ENCODE results near the gene DUS3L.

The DUS3L gene, protein sequence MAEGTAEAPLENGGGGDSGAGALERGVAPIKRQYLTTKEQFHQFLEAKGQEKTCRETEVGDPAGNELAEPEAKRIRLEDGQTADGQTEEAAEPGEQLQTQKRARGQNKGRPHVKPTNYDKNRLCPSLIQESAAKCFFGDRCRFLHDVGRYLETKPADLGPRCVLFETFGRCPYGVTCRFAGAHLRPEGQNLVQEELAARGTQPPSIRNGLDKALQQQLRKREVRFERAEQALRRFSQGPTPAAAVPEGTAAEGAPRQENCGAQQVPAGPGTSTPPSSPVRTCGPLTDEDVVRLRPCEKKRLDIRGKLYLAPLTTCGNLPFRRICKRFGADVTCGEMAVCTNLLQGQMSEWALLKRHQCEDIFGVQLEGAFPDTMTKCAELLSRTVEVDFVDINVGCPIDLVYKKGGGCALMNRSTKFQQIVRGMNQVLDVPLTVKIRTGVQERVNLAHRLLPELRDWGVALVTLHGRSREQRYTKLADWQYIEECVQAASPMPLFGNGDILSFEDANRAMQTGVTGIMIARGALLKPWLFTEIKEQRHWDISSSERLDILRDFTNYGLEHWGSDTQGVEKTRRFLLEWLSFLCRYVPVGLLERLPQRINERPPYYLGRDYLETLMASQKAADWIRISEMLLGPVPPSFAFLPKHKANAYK
- long read RNA-seq, donor 1, partial matches to known transcripts: 0 of 4 reads
- long read RNA-seq, donor 1, other reads (novel, unspliced or antisense): 0 of 4 reads
- long read RNA-seq, donor 2, partial matches to known transcripts: 0 of 4 reads
- long read RNA-seq, donor 2, other reads (novel, unspliced or antisense): 0 of 4 reads
- long read RNA-seq, donor 3: 0 reads
- long read RNA-seq, donor 4, partial matches to known transcripts: 0 of 5 reads
- long read RNA-seq, donor 4, other reads (novel, unspliced or antisense): 0 of 5 reads
- long read RNA-seq, donor 5, transcript DUS3L-201 (13 exons, 2,113 nt): major isoform, 7 of 7 reads
- long read RNA-seq, donor 5, partial matches to known transcripts: 0 of 7 reads
- long read RNA-seq, donor 5, other reads (novel, unspliced or antisense): 0 of 7 reads
- long read RNA-seq, donor 6, partial matches to known transcripts: 0 of 2 reads
- long read RNA-seq, donor 6, other reads (novel, unspliced or antisense): 0 of 2 reads
- long read RNA-seq, donor 7: 0 reads
- long read RNA-seq, donor 8, transcript DUS3L-201 (13 exons, 2,113 nt): major isoform, 7 of 8 reads
- long read RNA-seq, donor 8, partial matches to known transcripts: 0 of 8 reads
- long read RNA-seq, donor 8, other reads (novel, unspliced or antisense): 0 of 8 reads

DNA sequence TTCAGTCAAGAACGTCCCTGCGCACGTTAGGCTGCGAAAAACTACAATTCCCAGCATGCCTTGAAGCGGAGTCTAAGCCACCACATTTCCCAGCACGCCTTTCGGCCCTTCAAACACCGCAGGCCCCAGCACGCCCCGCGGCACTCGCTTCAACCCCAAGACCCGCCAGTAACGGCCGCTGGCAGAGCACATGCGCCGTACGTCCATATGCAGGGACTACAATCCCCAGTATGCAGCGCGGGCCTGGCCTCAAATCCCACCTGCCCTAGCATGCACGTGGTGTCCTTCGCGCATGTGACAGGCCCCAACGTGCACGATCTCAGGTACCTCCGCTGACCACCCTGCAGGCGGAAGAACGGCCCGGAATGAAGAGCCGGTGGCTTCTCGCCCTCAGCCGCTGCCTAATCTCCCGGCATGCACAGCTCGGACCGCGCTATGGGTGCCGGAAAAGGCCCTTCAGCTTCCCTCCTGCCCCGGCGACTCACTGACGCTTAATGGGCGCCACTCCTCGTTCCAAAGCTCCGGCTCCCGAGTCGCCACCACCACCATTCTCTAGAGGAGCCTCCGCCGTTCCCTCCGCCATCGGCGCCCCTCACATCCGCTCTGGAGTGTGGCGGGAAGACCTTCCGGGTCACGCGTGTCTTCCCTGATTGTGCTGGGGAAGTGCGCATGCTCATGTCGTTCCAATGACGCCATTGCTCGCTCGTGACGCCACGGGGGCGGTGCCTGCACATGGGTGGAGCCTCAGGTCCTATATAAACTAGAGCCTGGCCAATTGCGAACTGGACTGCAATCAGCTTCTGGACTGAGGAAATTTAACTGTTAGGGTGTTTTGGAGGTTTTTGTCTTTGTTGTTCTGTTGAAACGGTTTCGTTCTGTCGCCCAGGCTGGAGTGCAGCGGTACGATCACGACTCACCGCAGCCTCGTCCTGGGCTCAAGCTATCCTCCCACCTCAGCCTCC is at the start of gene DUS3L:
Gene DUS3L (minus strand): TSS at position 605 of the 962 bp plus-strand sequence. CDS start 22 bp downstream, at position 583.
- DNase-seq: peak; percentile 95

DNA sequence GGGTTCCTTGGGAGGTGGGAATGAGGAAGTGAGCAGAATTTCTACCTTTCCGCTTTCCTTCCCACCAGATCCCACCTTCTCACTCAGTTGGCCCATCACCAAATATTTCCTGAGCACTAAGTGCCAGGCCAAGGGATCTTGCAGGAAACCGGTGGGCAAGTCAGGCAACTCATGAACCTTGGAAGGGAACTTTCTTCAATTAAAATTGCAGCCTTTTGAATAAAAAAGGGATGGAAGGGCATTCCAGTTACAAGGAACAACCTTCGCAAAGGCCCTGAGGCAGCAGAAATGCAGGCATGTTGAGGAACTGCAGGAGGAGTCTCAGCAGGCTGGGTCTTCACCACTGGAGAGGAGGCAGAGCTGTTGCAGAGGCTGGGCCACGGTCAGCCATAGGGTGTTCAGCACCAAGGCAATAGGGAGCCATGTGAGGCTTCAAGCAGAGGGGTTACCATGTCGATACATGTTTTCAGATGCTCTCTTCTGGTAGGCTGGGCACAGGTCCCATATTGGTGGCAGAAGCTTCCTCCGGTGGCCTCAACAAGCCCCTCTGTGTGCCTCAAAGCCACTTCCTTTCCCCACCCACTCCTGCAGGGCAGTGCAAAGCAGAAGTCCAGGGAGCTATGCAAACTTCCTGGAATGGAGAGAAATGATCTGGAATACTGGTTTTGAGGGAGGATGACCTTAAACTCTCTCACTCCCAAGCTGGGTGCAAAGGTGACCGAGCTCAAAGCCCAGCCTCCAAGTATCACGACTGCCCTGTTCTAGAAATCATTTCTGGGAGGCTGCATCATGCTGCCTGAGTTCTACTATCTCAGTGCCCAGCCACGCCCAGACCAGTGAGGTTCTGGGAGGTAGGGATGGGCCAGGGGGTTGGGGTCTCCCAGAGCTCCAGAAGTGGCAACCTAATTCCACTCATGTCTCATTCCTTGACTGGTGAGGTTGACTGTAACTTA is 48.4 kb upstream of the DUS3L start, which contains the start of gene FUT6:
Gene FUT6 (minus strand): TSS at position 638 of the 953 bp plus-strand sequence. CDS start 7,135 bp downstream, outside the sequence.
- DNase-seq: no peak

DNA sequence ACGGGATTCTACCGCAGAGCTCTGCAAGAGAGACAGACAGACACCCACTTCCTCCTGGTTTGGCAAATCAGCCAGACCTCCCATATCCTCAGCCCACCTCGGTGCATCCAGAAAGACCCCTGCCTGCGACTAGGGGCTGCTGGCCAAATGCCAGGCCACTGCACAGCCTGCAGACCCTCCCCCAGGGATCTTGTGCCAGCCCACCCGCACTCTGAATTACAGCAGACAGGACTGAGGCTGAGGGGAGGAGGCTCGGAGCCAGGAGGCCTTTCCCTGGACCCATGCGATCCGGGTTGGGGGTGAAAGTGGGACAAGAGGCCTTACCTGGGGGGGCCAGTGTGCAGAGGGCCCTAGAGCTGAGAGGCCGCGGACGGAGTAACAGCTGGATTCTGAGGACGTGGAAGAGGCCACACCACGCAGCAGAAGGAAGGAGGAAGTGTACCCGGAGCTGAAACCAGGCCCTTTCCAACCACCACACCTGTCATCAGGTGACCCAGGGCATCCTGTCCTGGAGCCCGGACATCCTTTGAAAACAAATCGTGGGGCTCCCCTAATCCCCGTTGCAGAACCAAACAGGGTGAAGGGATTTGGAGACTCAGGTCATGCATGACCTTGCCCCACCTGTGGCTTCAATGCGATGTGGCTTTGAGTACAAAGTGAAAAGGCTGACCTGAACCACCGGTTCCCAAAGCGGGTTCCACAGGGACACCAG is 47.5 kb upstream of the DUS3L start:
- no peak for DNase-seq

DNA sequence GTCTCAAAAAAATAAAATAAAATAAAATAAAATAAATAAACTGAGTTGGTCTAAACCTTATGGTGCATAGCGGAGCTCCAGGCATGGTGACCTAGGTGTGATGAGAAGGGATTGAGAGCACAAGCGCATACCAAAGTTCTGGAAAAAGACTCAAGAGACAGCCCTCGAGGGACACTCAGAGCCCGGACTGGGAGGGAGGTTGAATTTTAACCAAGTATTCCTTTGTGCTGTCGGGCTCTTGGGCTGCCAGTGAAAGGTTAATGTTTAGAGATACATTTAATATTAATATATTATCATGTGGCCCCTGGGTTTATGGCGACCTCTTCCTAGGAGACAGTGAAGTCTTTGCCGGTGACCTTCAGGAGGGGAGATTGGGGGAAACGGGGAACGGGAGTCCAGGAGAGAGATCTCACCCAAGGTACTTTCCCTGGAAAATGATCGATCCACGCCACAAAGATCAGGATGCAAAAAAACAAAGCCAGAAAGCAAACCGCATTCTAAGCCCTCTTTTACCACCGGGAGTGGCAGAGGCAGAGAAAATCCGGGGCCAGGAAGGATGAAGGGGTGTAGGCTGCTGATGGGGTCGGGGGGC is 46.9 kb upstream of the DUS3L start:
- DNase-seq: no peak

DNA sequence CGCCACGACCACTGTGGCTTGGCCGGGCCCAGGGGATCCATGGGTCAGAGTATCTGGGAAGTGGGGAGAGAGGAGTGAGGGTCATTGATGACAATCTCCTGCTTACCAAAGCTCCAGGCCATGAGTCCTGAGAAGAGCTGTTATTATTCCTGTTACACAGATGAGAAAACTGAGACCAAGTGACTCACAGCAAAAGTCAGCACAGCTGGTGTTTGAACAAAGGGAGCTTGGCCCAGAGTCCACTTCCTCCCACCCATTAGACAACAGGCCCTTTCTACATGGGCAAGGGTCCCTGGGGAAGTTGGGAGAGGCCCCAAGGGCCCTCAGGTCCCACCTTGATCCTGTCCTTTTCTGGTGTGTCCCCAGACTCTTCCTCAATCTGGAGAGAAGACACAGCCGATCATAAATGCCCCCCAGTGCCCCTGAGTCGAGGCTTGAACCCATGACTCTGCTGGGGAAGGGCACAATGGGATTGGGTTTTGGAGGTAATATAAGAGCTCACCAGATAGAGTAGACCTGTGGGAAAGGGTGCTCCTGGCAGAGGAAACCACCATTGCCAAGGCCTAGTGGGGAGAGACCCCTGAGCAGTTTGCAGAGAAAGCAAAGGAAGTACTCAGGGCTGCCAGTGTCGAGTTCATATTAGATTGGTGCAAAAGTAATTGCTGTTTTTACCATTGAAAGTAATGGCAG is 41.7 kb upstream of the DUS3L start:
- DNase-seq: no peak

DNA sequence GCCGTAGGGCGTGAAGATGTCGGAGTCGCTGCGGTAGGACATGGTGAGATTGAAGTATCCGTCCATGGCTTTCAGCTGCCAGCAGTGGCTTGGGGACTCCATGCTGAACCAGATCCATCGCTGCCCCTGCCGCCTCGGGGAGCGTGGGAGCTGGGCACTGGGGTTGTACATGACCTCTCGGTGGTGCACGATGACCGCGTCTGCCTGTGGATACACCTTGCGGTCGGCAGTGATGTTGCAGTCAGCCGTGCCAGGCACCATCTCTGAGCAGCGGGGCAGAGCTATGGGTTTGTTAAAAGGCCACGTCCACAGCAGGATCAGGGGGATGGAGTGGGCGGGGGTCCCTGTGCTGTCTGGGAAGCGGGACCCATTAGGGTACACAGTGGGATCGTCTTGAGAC is 41.1 kb upstream of the DUS3L start:
- DNase-seq: no peak

DNA sequence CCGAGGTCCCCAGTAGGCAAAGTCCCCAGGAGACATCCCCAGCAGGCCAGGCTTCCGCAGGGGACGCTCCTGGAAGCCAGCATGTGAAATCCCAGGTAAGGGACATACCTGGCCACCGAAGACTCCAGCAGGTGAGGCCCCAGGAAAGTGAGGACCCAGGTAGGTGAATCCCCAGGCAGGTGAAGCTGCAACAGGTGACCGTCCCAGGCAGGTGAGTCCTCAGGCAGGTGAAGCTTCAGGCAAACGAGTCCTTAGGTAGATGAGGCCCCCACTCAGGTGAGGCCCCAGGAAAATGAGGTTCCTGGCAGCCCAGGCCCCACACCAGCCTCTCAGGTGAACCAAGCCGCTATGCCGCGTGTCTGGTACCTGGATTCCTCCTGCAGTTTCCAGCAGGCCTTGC is 40.2 kb upstream of the DUS3L start:
- no peak for DNase-seq

DNA sequence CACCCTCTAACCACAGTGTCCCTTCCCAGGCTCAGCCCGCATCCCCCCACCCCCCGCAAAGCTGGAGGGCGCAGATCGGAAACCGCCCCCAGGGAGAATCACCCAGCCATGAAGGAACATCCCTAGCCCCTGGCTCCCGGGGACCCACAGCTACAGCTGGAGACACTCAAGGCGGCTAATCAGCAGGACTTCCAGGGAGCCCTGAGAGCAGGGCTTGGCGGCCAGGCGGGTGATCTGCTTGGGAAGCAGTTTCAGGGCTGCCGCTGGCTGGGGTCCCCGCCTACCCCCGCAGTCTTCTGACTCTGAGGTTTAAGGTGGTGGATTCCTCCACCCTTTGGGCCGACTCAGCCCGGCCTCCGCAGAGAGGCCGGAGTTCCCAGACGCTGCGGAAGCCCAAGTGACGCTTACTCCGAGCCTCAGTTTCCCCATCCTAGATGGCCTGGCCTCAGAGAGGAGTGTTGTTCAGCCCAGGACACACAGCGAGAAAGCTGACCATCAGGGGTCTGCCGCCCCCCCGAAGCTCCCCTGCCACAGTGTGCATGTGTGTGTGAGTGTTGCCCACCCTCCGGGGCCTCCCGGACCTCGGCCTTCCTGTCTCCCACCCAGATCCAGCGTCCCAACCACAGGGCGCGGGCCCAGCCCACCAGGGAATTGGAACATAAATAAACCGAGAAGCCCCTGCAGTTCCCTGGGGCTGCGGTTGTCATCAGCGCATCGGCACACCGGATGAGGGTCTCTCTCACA is 38.8 kb upstream of the DUS3L start:
- no peak for DNase-seq

DNA sequence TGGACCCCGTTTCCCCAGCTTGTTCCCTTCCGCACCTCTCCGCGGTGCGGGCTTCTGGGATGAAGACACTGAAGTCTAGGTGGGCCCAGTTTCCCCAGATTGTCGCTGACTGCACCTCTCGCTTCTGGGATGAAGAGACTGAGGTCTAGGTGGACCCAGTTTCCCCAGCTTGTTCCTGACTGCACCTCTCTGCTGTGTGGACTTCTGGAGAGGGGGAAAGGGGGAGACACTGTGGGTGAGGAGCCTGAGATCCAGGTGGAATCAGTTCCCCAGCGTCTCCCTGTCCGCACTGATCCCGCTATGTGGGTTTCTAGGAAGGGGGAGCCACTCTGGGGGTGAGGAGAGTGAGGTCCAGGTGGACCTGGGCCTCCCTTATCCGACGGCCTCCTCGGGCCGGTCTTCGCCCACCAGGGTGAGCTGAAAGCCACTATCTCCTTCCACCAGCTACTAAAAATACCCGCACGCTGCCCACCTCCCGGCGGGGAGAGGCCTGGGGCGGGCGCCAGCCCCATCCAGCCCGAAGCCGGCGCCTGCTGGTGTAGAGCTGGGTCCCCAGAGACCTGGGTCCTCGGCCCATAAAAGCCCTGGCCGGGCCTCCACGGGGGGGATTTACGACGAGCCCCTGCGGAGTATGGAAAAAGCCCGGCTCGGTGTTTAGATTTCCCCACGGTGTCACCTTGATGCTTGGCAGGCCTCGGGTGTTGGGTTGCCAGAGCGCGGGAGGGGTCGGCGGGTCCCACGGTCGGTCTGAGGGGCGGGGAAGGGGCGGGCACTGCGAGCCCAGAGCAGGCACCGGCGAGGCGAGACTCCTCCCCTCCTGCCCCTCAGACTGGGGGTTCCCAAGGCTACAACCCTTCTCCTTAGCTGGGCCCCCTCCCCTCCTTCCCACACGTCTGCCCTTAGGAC is 38.0 kb upstream of the DUS3L start:
- peak; percentile 81 for DNase-seq

DNA sequence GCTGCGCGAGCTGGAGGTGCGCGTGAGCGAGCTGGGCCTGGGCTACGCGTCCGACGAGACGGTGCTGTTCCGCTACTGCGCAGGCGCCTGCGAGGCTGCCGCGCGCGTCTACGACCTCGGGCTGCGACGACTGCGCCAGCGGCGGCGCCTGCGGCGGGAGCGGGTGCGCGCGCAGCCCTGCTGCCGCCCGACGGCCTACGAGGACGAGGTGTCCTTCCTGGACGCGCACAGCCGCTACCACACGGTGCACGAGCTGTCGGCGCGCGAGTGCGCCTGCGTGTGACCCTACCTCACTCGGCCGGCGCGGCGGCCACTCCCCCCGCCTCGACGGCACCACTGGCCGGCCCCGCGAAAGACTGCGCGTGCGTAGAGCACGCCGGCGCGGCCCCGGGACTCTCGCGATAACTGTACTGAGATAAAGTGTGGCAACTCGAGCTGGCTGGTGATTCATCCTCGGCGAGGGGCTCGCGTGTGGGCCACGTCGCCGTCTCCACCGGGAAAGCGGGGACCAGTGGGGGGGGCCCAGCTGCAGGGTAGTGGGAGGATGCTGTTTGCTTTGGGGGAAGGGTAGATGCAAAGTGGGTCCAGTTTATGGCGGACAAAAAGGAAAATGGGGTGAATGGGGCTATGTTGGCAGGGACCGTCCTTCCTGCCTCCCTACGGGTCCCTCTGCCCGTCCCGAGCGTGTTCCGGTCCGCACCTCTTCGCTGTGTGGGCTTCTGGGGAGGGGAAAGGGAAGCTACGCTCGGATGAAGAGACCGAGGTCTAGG is 37.1 kb upstream of the DUS3L start:
- DNase-seq: peak; percentile 97

DNA sequence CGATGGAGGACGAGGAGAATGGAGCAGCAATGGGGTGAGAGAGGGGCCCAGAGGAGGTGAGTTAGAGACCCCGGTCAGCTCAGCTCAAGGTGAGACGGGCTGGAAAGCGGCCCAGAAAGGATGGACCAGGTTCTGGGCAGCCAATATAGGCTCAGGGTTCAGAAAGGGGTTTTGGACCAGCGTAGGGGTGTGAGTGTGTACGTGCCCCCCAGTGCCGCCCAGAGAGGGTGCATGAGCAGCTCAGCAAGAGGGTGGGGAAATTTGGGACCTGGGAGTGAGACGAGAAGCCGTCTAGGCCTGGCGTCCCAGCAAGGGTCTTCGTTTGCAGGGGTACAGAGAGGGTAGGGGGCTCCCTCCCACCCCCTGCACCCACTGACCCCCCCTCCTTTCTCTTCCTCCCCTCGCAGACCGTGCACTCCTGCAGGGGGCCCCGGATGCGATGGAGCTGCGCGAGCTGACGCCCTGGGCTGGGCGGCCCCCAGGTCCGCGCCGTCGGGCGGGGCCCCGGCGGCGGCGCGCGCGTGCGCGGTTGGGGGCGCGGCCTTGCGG is 36.5 kb upstream of the DUS3L start:
- DNase-seq: no peak

DNA sequence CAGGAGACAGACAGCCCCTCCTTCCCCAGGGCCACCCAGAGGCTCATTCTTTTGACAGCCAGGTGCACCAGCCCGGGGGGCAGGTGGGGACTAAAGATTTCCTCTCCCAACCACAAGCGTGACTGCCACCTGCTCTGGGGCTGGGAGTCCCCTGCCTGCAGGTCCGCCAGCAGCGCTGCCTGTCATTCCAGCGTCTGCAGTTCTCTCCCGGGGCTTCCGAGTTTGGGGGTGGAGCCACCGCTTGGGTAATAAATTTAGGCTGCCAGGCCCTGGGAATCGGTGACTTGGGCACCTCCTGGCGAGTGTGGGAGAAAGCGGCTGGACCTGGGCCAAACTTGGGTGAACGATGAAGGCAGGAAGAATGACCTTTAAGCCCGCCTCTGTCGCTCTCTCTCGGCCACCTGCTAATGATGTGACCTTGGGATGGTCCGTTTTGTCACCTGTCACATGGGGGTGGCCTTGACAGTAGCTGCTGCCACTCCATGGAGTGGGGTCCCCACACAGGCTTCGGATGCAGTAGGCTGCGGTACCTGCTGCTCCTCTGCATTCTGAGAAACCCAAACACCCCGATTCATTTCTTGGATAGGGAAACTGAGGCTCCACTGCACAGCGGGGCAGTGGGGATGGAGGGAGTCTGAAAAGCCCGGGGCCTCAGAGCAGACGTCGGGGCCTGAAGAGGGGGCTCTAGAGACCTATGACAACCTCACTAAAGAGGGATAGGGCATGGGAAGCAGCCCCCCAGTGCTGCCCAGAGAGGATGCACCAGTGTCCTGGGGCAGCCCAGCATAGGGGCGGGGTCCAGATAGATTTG is 35.8 kb upstream of the DUS3L start:
- DNase-seq: peak; percentile 69

DNA sequence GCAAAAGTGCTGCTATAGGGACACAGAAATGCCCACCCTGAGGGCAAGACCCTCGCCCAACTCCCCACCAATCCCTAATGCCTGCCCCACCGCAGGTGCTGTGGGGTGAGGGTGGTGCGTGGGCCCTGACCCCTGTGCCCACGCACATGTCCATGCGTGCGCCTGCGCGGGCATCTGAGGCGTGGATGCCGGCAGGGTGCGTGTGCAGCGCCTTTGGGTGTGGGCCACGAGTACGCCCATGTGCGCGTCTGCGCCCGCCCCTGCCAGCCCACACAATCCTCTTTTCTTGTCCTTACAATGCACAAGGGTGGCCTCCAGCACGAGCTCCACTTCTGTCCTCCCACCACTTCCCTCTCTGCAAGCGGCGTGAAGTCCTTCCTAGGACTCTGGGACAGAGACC is 34.2 kb upstream of the DUS3L start:
- DNase-seq: no peak

DNA sequence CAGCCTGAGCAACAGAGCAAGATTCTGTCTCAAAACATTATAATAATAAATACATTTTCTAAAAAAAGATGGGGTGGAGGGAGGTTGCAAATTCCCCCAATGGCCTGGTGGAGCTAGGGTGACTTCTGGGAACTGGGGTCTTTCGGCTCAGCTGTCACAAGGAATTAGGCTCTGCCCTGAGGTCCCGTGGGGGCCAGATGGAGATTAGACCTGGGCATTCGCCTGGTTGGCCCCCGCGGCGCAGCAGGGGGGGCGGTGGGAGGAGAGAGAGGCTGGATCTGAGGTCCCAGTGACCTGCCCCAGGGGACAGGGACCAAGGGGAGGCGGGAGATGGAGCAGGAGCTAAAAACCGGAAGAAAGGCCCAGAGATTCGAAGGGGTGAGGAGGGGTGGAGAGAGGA is 33.8 kb upstream of the DUS3L start:
- DNase-seq: no peak
